ENCODE results near the gene PDE3B.

DNA sequence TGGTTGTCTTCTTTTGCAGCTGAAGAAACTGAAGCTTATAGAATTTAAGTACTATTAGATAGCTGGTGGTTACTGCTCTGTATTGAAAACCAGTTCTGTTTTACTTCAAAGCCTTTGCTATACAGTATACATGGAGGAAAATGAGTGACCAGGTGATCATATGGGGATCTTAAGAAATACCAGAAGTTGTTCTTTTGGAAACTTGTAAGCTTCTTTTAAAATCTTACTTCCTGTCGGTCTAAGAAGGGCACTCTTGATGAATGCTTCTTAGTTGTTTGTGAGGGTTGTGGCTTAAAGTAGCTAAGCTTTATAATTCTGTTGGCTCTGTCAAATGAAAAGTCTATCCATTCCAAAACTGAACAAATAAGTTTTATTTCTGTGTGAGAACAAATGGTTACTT, 55.2 kb downstream of the PDE3B start:
- TF ChIP-seq CTCF (IDR thresholded peaks at IDR 0.05) (no peak), POLR2A (IDR thresholded peaks at IDR 0.05) (no peak)

Measured in adrenal gland (tissue), 5 donors.